Progenitor cell of endocrine pancreas (in vitro differentiated cells): ENCODE results near the gene FAM174B. TPM values are rescaled to one million over a fixed set of nuclear protein-coding genes. Genes with fewer than 3 reads are reported as not detected.
A peak's percentile ranks its signal among the peaks of the same experiment; 100 is the strongest.

Source experiments
- DNase-seq: peaks from one replicate; pipeline ENCODE4 v3.0.0; 2021; ENCODE audit warnings: low spot score; ENCODE audit not compliant: unreplicated experiment
- H3K27ac Mint-ChIP-seq: 2 replicates; pipeline ENCODE4 v1.8.0; 2021; ENCODE audit warnings: mild to moderate bottlenecking, moderate library complexity, mixed read lengths
- H3K27me3 Mint-ChIP-seq: 2 replicates; pipeline ENCODE4 v1.8.0; 2021; ENCODE audit warnings: mixed read lengths
- H3K36me3 Mint-ChIP-seq: 2 replicates; pipeline ENCODE4 v1.8.0; 2022; ENCODE audit warnings: mixed read lengths; ENCODE audit not compliant: insufficient read depth
- H3K4me1 Mint-ChIP-seq: 2 replicates; pipeline ENCODE4 v1.8.0; 2021; ENCODE audit warnings: low read depth, mixed read lengths
- H3K4me3 Mint-ChIP-seq: 2 replicates; pipeline ENCODE4 v1.8.0; 2021; ENCODE audit warnings: low read depth, mild to moderate bottlenecking, moderate library complexity, mixed read lengths
- H3K9me3 Mint-ChIP-seq: 2 replicates; pipeline ENCODE4 v1.8.0; 2021; ENCODE audit warnings: low read depth, mixed read lengths
- CTCF ChIP-seq: fragments of 200-600 bp; sonication (generic); IDR thresholded peaks from one replicate; pipeline ENCODE4 v1.5.0; 2021; ENCODE audit warnings: antibody characterized with exemption, mild to moderate bottlenecking; ENCODE audit not compliant: unreplicated experiment
- total RNA-seq: library from RNA; stranded (reverse); gene quantifications from 2 replicates; pipeline ENCODE4 v1.2.1, GENCODE V29; 2021

The FAM174B gene
- total RNA-seq, 1 donor from 2014 or later = 37.0 TPM

DNA sequence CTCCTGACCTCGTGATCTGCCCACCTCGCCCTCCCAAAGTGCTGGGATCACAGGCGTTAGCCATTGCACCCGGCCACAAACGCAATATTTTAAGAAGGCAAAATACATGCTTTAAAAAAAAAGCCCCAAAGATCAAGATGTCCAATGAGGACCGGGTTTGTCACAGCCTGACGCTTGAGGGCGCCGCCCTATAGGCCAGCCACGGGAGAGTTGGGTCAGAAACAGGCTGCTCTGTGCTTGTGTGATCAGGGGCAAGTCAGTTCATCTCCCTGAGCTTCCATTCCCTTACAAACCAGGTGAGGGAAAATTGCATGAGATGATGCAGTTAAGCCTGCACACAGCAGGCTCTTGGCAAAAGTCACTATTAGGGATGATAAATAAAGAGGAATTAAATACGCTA, 23.9 kb downstream of the FAM174B start:
- Mint-ChIP-seq H3K27me3 (no peaks in the 10 kb centered on the region), H3K9me3 (no peaks in the 10 kb centered on the region), H3K4me3 (no peak overlapping the region), H3K27ac (no peak overlapping the region), H3K4me1 (peaks cover 12% of the 10 kb centered on the region), H3K36me3 (peaks cover 12% of the 10 kb centered on the region)
- no peak for DNase-seq
- TF ChIP-seq CTCF = no peak

DNA sequence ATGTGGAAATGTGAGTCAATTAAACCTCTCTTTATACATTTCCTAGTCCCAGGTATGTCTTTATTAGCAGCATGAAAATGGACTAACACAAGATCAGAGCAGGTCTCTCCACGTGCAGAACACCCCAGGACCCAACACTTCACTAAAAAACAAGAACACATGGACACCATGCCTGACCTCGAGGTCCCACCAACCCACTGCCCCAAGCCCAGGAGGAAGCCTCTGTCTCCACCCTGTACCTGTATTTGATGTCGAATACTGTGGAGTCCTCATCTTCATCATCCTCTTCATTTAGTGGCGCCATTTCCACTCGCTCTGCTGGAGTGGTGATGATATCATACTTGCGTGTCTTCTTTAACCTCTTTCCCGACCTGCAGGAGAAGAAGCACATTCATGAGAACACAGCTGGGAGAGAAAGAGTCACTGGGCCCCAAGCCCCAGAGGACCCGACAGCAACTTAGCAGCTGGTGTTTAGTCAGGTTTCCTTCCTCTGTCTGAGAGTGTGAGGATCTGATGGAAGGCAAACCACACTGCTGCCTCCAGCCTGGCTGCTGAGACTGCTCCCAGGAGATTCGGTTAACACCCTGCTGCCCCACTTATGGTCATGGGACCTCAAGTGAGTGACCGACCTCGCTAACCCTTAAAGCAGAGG, 25.5 kb downstream of the FAM174B start:
- peaks cover 12% of the 10 kb centered on the region for H3K4me1 Mint-ChIP-seq
- TF ChIP-seq CTCF = no peak
- H3K4me3 Mint-ChIP-seq = no peak overlapping the region
- no peak overlapping the region for H3K27ac Mint-ChIP-seq
- DNase-seq = no peak
- no peaks in the 10 kb centered on the region for H3K27me3 Mint-ChIP-seq
- no peaks in the 10 kb centered on the region for H3K9me3 Mint-ChIP-seq
- H3K36me3 Mint-ChIP-seq = peaks cover 17% of the 10 kb centered on the region

GRCh38 chr15:92629276-92629974, 26.1 kb downstream of the FAM174B start:
- DNase-seq = no peak
- TF ChIP-seq CTCF = no peak
- H3K4me3 Mint-ChIP-seq = no peak overlapping the region
- H3K36me3 Mint-ChIP-seq = peaks cover 17% of the 10 kb centered on the region
- no peaks in the 10 kb centered on the region for H3K27me3 Mint-ChIP-seq
- H3K27ac Mint-ChIP-seq = no peak overlapping the region
- no peaks in the 10 kb centered on the region for H3K9me3 Mint-ChIP-seq
- H3K4me1 Mint-ChIP-seq = peaks cover 12% of the 10 kb centered on the region

- Mint-ChIP-seq H3K9me3 (no peaks in the 10 kb centered on the region), H3K36me3 (peaks cover 17% of the 10 kb centered on the region), H3K27ac (no peak overlapping the region), H3K4me3 (no peak overlapping the region), H3K27me3 (no peaks in the 10 kb centered on the region), H3K4me1 (peaks cover 10% of the 10 kb centered on the region)
- TF ChIP-seq CTCF = no peak
- no peak for DNase-seq
These were observed 28.6 kb downstream of the FAM174B start for GRCh38 chr15:92627014-92627413.

GRCh38 chr15:92625251-92625980, 30.2 kb downstream of the FAM174B start:
- no peak for DNase-seq
- no peaks in the 10 kb centered on the region for H3K9me3 Mint-ChIP-seq
- H3K36me3 Mint-ChIP-seq = peaks cover 17% of the 10 kb centered on the region
- H3K4me3 Mint-ChIP-seq = no peak overlapping the region
- H3K27ac Mint-ChIP-seq = peak overlapping the region; percentile 65
- H3K27me3 Mint-ChIP-seq = no peaks in the 10 kb centered on the region
- no peak for TF ChIP-seq CTCF
- peaks cover 10% of the 10 kb centered on the region for H3K4me1 Mint-ChIP-seq
